LNCaP clone FGC (cell line): ENCODE data around the gene BACE1-AS.

Experiments used
- DNase-seq: peaks from one replicate; pipeline ENCODE4 v3.0.0-alpha.2; 2011; ENCODE audit warnings: low read depth
- H3K4me3 ChIP-seq: 2 replicates; pipeline ENCODE4 v1.5.1; 2011; ENCODE audit warnings: mild to moderate bottlenecking, low read depth, low read length, control low read depth
- CTCF ChIP-seq: IDR thresholded peaks from 2 replicates; pipeline ENCODE4 v1.5.1; 2012; ENCODE audit warnings: mild to moderate bottlenecking; ENCODE audit not compliant: control insufficient read depth, insufficient read depth; ENCODE audit errors: extremely low read depth

BACE1-AS gene

GRCh38 chr11:117332843-117333242, 41.7 kb downstream of the BACE1-AS start:
- no peak for TF ChIP-seq CTCF
- no peak overlapping the region for H3K4me3 ChIP-seq
- DNase-seq, result no peak

- no peak for DNase-seq
- no peak for TF ChIP-seq CTCF
- H3K4me3 ChIP-seq, result no peak overlapping the region
Measured at GRCh38 chr11:117333917-117334316, 42.8 kb downstream of the BACE1-AS start.

DNA sequence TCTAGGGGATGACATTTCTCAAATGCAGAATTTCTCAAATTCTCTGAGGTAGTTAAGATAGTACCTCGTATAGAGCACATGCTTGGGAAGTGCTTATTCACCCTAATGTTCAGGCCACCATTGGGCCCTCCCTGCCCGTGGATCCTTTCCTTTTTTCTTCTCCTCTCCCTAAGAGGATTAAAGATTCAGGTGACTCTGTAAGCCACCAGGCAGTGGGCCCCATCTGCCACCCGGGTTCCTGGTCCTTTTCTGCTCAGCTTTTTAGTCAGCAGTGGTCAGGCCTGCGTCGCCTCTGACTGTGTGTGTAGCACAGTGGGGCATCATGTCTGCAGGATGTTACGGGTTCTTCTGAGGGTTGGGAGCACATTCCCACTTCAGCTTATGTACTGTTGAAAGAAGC, 43.8 kb downstream of the BACE1-AS start:
- no peak overlapping the region for H3K4me3 ChIP-seq
- no peak for DNase-seq
- TF ChIP-seq CTCF, result no peak

- no peak for TF ChIP-seq CTCF
- DNase-seq, result no peak
Measured at GRCh38 chr11:117335399-117335798, 44.3 kb downstream of the BACE1-AS start.

GRCh38 chr11:117337076-117337475, 45.9 kb downstream of the BACE1-AS start:
- no peak overlapping the region for H3K4me3 ChIP-seq
- DNase-seq, result no peak
- TF ChIP-seq CTCF, result no peak

More at GRCh38 chr11:117335399-117335798, 44.3 kb downstream of the BACE1-AS start:
- no peak overlapping the region for H3K4me3 ChIP-seq
